IPS DF 4.7 (cell line): ENCODE results near the gene MYO6.
"Not testable (repeated sequence)": the region's sequence is repeated elsewhere in the genome, so short reads cannot be mapped to it uniquely, and the experiment has no call there.

Source experiments
- DNase-seq: peaks from one replicate; pipeline ENCODE4 v3.0.0-alpha.2; 2013; ENCODE audit warnings: low spot score; ENCODE audit errors: extremely low read depth

Gene MYO6

DNA sequence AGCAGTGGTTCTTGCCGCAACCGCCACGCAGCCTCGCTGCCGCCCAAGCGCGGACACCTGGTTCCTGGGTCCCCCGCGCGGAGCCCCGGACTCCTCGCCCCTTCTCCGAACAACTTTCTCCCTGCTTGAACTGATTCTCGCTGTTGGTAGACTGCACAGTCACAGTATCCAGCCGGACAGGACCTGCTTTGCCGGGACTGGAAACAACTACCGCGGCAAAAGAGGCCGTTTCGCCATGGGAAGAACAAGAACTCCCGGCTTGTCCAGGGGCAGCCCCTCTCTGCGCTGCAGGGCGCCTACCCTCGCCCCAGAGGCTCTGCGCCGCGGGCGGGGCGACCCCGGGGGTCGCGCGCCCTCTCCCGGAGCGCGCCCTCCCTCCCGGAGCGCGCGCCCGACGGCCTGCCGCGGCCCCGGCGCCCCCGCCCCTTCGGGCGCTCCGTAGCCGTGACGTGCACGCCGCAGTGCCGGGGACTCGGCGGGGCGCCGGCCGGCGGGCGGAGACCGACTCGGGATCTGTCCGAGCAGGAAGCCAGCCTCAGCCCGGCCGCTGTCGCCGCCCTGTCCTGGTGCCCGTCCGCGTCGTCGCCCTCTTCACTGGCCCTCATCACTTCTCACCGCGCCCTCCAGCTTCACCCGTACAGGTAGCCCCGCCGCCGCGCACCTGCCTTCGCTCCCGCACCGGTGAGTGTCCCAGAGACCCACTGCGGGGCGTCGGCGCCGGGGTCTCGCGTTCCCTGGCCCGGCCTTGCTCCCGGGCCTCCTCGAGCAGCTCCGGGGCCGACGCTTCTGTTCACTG lies at the start of gene MYO6:
Gene MYO6, plus strand, starts transcription at position 497 of the 796 bp plus-strand sequence. CDS start 68,309 bp downstream, outside the sequence.
- DNase-seq = no peak

GRCh38 chr6:75708334-75708733 lies 40.7 kb upstream of the MYO6 start:
- not testable (repeated sequence) for DNase-seq

- no peak for DNase-seq
Observed at GRCh38 chr6:75711173-75711572, 37.9 kb upstream of the MYO6 start.

DNA sequence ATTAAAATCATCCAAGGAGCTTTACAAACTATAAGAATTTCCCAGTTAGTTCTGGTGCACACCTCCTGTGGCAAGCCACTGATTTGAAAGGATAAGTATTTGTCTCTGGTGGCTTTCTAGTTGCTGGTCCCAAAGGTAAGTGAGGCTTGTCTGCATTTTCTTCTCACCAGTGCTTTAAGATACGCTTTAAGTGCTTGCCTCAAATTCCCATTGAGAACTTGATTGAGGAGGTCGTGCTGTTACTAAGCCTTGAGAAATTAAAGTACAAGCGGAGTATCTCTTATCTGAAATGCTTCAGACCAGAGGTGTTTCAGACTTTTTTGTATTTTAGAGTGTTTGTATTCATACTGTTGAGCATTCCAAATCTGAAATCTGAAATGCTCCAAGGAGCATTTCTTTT lies 29.9 kb upstream of the MYO6 start:
- no peak for DNase-seq

- DNase-seq = no peak
Observed at GRCh38 chr6:75723382-75723781, 25.7 kb upstream of the MYO6 start.

GRCh38 chr6:75727206-75727605 lies 21.8 kb upstream of the MYO6 start:
- DNase-seq = no peak

DNA sequence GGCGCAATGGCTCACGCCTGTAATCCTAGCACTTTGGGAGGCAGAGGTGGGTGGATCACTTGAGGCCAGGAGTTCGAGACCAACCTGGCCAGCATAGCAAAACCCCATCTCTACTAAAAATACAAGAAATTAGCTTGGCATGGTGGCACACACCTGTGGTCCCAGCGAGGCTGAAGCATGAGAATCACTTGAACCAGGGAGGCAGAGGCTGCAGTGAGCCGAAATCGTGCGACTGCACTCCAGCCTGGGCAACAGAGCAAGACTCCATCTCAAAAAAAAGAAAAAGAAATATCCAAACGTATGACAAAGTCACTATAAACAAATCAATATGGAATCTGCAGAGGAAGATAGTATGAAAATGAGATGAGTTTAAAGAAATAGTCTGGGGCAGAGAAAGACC lies 18.0 kb upstream of the MYO6 start:
- not testable (repeated sequence) for DNase-seq

- no peak for DNase-seq
Observed at GRCh38 chr6:75735491-75736186, 13.4 kb upstream of the MYO6 start.

GRCh38 chr6:75743971-75744370 lies 5.1 kb upstream of the MYO6 start:
- no peak for DNase-seq

- no peak for DNase-seq
Observed at GRCh38 chr6:75745404-75745803, 3.6 kb upstream of the MYO6 start.

DNA sequence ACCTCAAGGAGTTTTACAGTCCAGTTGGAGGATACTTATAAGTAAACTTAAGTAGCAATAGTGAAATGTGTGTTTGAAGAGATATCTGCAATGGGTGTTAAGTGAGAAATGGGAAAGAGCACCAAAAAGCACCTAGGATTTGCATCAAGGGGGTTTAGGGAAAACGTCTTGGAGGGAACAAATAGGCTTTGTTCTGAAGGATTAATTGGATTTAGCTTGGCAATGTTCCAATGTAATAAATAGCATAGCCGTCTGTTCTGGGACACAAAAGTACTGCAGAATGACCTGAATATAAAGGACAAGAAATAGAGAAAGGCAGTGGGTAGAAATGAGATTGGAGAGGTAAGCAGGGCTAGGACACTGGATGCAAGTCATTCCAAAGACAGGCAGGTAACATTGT lies 2.8 kb upstream of the MYO6 start:
- DNase-seq = no peak

DNA sequence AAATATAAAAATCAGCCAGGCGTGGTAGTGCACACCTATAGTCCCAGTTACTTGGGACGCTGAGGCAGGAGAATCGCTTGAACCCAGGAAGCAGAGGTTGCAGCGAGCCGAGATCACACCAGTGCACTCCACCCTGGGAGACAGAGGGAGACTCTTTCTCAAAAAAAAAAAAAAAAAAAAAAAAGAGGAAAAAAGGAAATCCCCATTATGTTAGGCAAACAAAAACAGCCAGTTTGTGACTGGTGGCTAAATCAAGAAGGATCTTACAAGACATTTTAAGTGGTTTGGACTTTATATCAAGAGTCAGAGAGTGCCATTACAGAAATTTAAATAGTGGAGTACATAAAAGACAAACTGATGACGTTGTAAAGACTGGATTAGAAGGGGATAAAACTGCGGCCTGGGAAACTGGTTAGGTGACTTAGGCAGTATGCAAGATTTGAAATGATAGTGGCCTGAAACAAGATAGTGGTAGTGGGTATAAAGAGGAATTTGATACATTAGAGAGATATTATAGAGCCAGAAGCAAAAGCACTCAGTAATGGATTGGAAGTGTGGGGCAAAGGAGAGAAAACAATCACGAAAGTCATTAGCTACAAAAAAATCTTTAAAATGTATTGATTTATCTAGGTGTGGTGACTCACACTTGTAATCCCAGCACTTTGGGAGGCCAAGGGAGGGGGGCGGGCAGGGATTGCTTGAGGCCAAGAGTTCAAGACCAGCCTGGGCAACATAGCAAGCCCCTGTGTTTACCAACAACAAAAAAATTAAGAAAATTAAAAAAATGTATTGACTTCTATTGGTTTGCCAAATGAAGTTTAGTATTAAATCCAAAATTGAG lies 1.7 kb upstream of the MYO6 start:
- DNase-seq = no peak

DNA sequence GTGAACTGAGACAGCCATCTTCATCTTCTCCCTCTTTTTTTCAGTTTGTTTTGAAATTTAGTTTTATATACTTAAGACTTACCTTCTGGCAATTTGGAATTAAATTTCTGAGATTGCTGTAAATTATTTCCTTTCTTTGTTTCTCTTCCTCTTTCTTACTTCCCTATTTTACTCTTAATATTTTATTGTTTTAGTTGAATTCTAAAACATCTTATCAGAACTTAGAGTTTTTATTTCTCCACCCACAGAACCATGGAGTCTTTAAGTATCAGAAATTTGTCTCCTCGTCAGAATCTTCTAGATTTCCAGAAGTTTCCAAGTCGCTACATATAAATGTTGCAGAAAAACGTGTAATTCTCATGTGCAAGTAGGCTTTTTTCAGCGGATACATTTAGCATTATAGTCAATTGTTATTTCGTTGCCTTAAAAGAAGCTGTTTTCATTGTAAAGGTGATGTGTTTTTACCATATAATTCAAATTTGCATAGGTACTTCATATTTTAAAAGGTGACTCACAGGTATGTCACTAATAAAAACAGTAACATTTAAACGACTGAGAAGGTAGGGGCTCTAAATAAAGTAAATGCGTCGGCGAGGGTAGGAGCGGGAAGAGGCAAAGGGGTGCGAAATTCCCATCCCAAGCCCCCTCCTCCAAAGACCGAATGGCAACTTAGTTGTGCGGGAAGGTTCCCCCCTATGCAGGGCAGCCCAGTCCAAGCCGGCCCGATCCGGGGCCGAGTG lies 866 bp upstream of the MYO6 start:
- no peak for DNase-seq

GRCh38 chr6:75751443-75751842 lies 2.4 kb downstream of the MYO6 start:
- no peak for DNase-seq

DNA sequence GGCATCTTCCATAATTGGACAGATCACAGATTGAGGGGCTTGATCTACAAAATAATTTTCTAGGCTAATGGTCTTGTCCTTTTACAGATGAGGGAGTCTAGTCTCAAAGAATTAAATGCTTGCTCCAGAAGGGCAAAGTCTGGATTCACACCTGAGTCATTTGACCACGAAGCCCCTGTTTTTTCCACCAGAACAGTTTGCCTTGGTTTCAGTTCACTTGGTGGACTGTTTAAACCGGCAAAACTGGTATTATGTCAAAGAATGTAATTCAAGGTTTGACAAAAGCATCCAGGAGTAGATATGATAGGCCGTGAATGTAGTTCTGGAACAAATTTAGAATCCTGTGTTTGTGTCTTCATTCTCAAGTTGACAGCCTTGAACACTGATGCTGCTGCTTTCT lies 3.3 kb downstream of the MYO6 start:
- no peak for DNase-seq

DNA sequence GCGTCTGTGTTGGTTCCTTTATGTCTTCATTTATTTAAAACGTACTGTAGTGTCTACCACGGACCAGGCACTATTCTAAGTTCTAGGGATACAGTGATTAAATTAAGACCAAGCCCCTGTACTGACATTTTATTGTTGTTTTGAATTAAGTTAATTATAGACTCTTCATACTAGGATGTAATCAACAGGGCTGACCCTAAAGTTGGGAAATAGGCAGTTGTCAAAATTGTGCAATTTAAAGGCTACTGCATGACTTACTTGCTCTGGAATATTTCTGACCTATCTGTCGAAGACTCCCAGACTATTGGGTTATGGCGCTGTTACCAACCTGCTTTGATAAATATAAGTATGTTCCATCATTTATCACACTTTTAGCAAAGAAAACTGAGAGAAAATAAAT lies 6.7 kb downstream of the MYO6 start:
- DNase-seq = no peak

GRCh38 chr6:75757295-75757694 lies 8.3 kb downstream of the MYO6 start:
- DNase-seq = no peak

GRCh38 chr6:75758061-75758460 lies 9.0 kb downstream of the MYO6 start:
- no peak for DNase-seq

- no peak for DNase-seq
Observed at GRCh38 chr6:75759207-75759606, 10.2 kb downstream of the MYO6 start.

- DNase-seq = no peak
Observed at GRCh38 chr6:75760320-75760719, 11.3 kb downstream of the MYO6 start.

GRCh38 chr6:75761489-75761888 lies 12.4 kb downstream of the MYO6 start:
- no peak for DNase-seq
